ENCODE measurements around the gene CARD11. TPM values are rescaled to one million over a fixed set of nuclear protein-coding genes. Genes with fewer than 3 reads are reported as not detected.

The CARD11 gene
- total and polyA plus RNA-seq, 12 donors, result 0.61 to 19.3 (median 2.7) TPM

GRCh38 chr7:2952316-2952715 lies 91.4 kb downstream of the CARD11 start:
- Histone ChIP-seq H3K27me3 (no peaks in the 10 kb centered on the region), H3K27ac (no peak overlapping the region), H3K4me1 (replicated peaks in 1 of 2) (peaks cover 4 to 6% of the 10 kb centered on the region in 2 donors), H3K9me3 (replicated peaks in 1 of 3) (no peaks in the 10 kb centered on the region), H3K36me3 (replicated peaks in 1 of 2) (no peaks in the 10 kb centered on the region), H3K4me3 (no peak overlapping the region)
- WGBS, 4 donors, result 94 to 98% (median 96%) methylated on average over 3 to 4 of the region's 4 CpGs
- DNase-seq, result no peak
- TF ChIP-seq POLR2A (IDR thresholded peaks at IDR 0.05) (no peak), CTCF (IDR thresholded peaks at IDR 0.05) (no peak)
- intact Hi-C loops (cut with DNase I), result no loop called here

- no peak overlapping the region for H3K27ac ChIP-seq
- H3K4me1 ChIP-seq (replicated peaks in 1 of 2), result no peaks in the 10 kb centered on the region
- DNase-seq, result no peak
- no peaks in the 10 kb centered on the region for H3K27me3 ChIP-seq
- H3K4me3 ChIP-seq, result no peak overlapping the region
- no peaks in the 10 kb centered on the region for H3K9me3 ChIP-seq (replicated peaks in 1 of 3)
- intact Hi-C loops (cut with DNase I), result no loop called here
- no peaks in the 10 kb centered on the region for H3K36me3 ChIP-seq (replicated peaks in 1 of 2)
- TF ChIP-seq POLR2A (IDR thresholded peaks at IDR 0.05) (no peak), CTCF (IDR thresholded peaks at IDR 0.05) (no peak)
Measured at GRCh38 chr7:2950578-2950977, 93.1 kb downstream of the CARD11 start.

- no peak for DNase-seq
- intact Hi-C loops (cut with DNase I), result no loop called here
Measured at GRCh38 chr7:2948749-2949148, 94.9 kb downstream of the CARD11 start.

GRCh38 chr7:2947058-2947780 lies 96.4 kb downstream of the CARD11 start:
- WGBS, 4 donors, result 75 to 82% (median 78%) methylated on average over 12 of the region's 12 CpGs
- no peaks in the 10 kb centered on the region for H3K4me1 ChIP-seq (replicated peaks in 1 of 2)
- H3K27ac ChIP-seq, result no peak overlapping the region
- H3K4me3 ChIP-seq, result no peak overlapping the region
- H3K9me3 ChIP-seq (replicated peaks in 1 of 3), result no peaks in the 10 kb centered on the region
- DNase-seq, result peak in 1 of 7 donors; percentile 37
- peaks cover 3% of the 10 kb centered on the region for H3K27me3 ChIP-seq
- intact Hi-C loops (cut with DNase I), result no loop called here
- TF ChIP-seq POLR2A (IDR thresholded peaks at IDR 0.05) (no peak), CTCF (IDR thresholded peaks at IDR 0.05) (no peak)
- no peaks in the 10 kb centered on the region for H3K36me3 ChIP-seq (replicated peaks in 1 of 2)

More at GRCh38 chr7:2948749-2949148, 94.9 kb downstream of the CARD11 start:
- TF ChIP-seq CTCF (IDR thresholded peaks at IDR 0.05), result no peak
- no peak for TF ChIP-seq POLR2A (IDR thresholded peaks at IDR 0.05)
- 58 to 65% (median 62%) methylated on average over 2 of the region's 2 CpGs for WGBS, 4 donors
- H3K4me1 ChIP-seq (replicated peaks in 1 of 2), result no peaks in the 10 kb centered on the region
- no peaks in the 10 kb centered on the region for H3K36me3 ChIP-seq (replicated peaks in 1 of 2)
- no peaks in the 10 kb centered on the region for H3K9me3 ChIP-seq (replicated peaks in 1 of 3)
- no peak overlapping the region for H3K27ac ChIP-seq
- no peak overlapping the region for H3K4me3 ChIP-seq
- H3K27me3 ChIP-seq, result peaks cover 3% of the 10 kb centered on the region
